ENCODE data around the gene TTC9C. TPM values are rescaled to one million over a fixed set of nuclear protein-coding genes. Genes with fewer than 3 reads are reported as not detected.

Gene TTC9C
- total RNA-seq, 1 donor from 2014 or later: 78.4 TPM

DNA sequence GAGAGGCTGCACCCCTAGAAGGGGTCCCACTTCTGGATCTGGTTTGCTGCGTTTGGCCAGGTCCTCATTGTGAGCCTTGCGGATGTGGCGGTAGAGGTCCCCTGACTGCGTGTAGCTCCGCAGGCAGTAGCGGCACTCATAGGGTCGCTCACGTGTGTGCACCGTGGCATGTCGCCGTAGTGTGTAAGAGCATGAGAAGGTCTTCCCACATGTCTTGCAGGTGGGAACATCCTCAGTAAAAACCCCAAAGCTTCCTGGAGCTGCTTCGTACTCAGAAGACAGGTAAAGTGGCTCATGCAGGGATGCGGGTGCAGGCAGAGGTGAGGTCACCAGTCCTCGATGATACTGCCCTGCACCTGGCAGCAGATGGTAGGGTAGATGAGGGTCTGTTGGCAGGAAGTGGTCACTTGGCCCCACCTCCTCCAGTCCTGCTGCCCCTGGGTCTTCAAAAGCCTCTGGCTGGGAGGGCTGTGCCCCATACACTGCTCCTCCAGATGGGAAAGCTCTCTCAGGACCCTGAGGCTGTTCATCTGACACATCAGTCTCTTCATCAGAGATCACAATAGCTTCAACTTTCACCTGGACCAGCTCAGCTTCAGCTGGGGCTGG is 24.0 kb downstream of the TTC9C start:
- Histone ChIP-seq H3K27me3 (no peaks in the 10 kb centered on the region), H3K9me3 (ENCODE audit: low read depth) (no peaks in the 10 kb centered on the region), H2AFZ (replicated peaks) (no peak overlapping the region), H3K36me3 (no peaks in the 10 kb centered on the region), H4K20me1 (ENCODE audit: low read depth) (no peaks in the 10 kb centered on the region), H3K79me2 (ENCODE audit: low read depth) (peaks cover 33% of the 10 kb centered on the region), H3K27ac (no peak overlapping the region), H3F3A (ENCODE audit: low read depth) (peaks cover 24% of the 10 kb centered on the region), H3K4me2 (no peak overlapping the region), H3K4me3 (no peak overlapping the region), H3K9ac (no peak overlapping the region), H3K4me1 (no peaks in the 10 kb centered on the region)
- no peaks in the 10 kb centered on the region for H3K9me3 Mint-ChIP-seq
- peaks cover 4% of the 10 kb centered on the region for H3K36me3 Mint-ChIP-seq
- peaks cover 8% of the 10 kb centered on the region for H3K4me1 Mint-ChIP-seq
- TF ChIP-seq EZH2 (IDR thresholded peaks at IDR 0.05): no peak
- peaks cover 3% of the 10 kb centered on the region for H3K27me3 Mint-ChIP-seq (ENCODE audit: insufficient read depth, low read depth)
- DNase-seq (ENCODE audit: low spot score): no peak
- peak overlapping the region; percentile 98 for H3K4me3 Mint-ChIP-seq
- H3K27ac Mint-ChIP-seq: no peak overlapping the region

DNA sequence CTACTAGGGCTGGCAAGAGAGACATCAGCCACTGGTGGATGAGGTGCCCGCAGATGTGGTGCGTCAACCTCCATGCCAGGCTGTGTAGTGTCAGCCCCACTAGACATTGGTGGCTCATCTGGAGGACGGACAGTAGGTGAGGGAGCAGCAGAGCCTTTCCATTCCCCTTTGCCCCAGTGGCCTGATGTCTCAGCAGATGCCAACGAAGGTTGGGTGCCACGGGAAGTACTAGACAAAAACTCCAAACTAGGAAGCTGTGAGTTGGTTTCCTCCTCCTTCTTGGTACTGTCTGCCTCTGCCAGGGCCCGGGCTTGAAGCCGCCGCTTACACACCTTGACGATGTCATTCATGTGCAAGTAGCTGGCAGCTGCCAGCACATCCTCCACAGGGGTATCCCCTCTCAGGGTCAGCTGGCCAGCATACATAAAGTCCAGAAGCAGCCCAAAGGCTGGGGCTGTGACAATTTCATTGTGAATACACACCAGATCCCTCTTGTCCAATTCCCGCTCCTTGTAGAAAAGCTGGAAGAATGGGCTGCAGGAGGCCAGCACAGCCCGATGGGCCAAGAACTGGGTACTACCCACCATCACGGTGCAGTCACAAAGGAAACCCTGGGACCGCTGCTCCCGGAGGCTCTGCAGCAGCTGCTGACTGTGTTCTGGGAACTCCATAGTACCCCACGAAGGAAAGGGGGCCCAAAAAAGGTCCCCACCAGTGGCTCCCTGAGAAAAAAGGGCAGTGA is 24.9 kb downstream of the TTC9C start:
- H3K27me3 Mint-ChIP-seq (ENCODE audit: insufficient read depth, low read depth): peaks cover 7% of the 10 kb centered on the region
- peaks cover 5% of the 10 kb centered on the region for H3K4me1 Mint-ChIP-seq
- no peaks in the 10 kb centered on the region for H3K9me3 Mint-ChIP-seq
- DNase-seq (ENCODE audit: low spot score): no peak
- peaks cover 33% of the 10 kb centered on the region for H3K79me2 ChIP-seq (ENCODE audit: low read depth)
- peaks cover 23% of the 10 kb centered on the region for H3F3A ChIP-seq (ENCODE audit: low read depth)
- H3K27ac Mint-ChIP-seq: no peak overlapping the region
- TF ChIP-seq, protein P1, sequence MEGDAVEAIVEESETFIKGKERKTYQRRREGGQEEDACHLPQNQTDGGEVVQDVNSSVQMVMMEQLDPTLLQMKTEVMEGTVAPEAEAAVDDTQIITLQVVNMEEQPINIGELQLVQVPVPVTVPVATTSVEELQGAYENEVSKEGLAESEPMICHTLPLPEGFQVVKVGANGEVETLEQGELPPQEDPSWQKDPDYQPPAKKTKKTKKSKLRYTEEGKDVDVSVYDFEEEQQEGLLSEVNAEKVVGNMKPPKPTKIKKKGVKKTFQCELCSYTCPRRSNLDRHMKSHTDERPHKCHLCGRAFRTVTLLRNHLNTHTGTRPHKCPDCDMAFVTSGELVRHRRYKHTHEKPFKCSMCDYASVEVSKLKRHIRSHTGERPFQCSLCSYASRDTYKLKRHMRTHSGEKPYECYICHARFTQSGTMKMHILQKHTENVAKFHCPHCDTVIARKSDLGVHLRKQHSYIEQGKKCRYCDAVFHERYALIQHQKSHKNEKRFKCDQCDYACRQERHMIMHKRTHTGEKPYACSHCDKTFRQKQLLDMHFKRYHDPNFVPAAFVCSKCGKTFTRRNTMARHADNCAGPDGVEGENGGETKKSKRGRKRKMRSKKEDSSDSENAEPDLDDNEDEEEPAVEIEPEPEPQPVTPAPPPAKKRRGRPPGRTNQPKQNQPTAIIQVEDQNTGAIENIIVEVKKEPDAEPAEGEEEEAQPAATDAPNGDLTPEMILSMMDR (IDR thresholded peaks at IDR 0.05): no peak
- no peak for TF ChIP-seq EZH2 (IDR thresholded peaks at IDR 0.05)
- no peak for TF ChIP-seq EZH2phosphoT487 (IDR thresholded peaks at IDR 0.05)
- peak overlapping the region; percentile 47 for H2AFZ ChIP-seq (replicated peaks)
- peaks cover 4% of the 10 kb centered on the region for H3K36me3 Mint-ChIP-seq
- H3K36me3 ChIP-seq: no peaks in the 10 kb centered on the region
- H3K27me3 ChIP-seq: no peaks in the 10 kb centered on the region
- H3K4me3 ChIP-seq: peak overlapping the region; percentile 74
- peak overlapping the region; percentile 98 for H3K4me3 Mint-ChIP-seq
- no peak overlapping the region for H3K9ac ChIP-seq
- no peaks in the 10 kb centered on the region for H3K9me3 ChIP-seq (ENCODE audit: low read depth)
- H4K20me1 ChIP-seq (ENCODE audit: low read depth): no peaks in the 10 kb centered on the region
- H3K4me2 ChIP-seq: peak overlapping the region; percentile 77
- no peak overlapping the region for H3K27ac ChIP-seq
- H3K4me1 ChIP-seq: no peaks in the 10 kb centered on the region

GRCh38 chr11:62753736-62754603 is 25.7 kb downstream of the TTC9C start, which contains the start of gene ZBTB3:
Gene ZBTB3 (minus strand): TSS chr11:62754160. CDS start chr11:62753664, 496 bp downstream.
- peak within 1 kb of the TSS; percentile 66 for H3K9ac ChIP-seq
- no peaks in the 10 kb centered on the region for H3K9me3 Mint-ChIP-seq
- H3F3A ChIP-seq (ENCODE audit: low read depth): peaks cover 28% of the 10 kb centered on the region
- peak within 1 kb of the TSS; percentile 77 for H3K4me2 ChIP-seq
- H3K4me1 ChIP-seq: no peaks in the 10 kb centered on the region
- peak within 1 kb of the TSS; percentile 97 for H3K27ac Mint-ChIP-seq
- H3K27me3 Mint-ChIP-seq (ENCODE audit: insufficient read depth, low read depth): peaks cover 7% of the 10 kb centered on the region
- H4K20me1 ChIP-seq (ENCODE audit: low read depth): no peaks in the 10 kb centered on the region
- peak within 1 kb of the TSS; percentile 98 for H3K4me3 Mint-ChIP-seq
- peak within 1 kb of the TSS; percentile 98 for H2AFZ ChIP-seq (replicated peaks)
- TF ChIP-seq, protein P1 (IDR thresholded peaks at IDR 0.05): no peak
- TF ChIP-seq EZH2 (IDR thresholded peaks at IDR 0.05): no peak
- TF ChIP-seq EZH2phosphoT487 (IDR thresholded peaks at IDR 0.05): no peak
- no peaks in the 10 kb centered on the region for H3K36me3 ChIP-seq
- peak; percentile 99 for DNase-seq (ENCODE audit: low spot score)
- peak within 1 kb of the TSS; percentile 73 for H3K27ac ChIP-seq
- H3K9me3 ChIP-seq (ENCODE audit: low read depth): no peaks in the 10 kb centered on the region
- no peaks in the 10 kb centered on the region for H3K27me3 ChIP-seq
- peak within 1 kb of the TSS; percentile 74 for H3K4me3 ChIP-seq
- H3K4me1 Mint-ChIP-seq: peaks cover 5% of the 10 kb centered on the region
- H3K36me3 Mint-ChIP-seq: peaks cover 4% of the 10 kb centered on the region
- peaks cover 33% of the 10 kb centered on the region for H3K79me2 ChIP-seq (ENCODE audit: low read depth)

Measured in neural progenitor cell (in vitro differentiated cells).